GM23338 (cell line): ENCODE data around the gene CACNB3. TPM values are rescaled to one million over a fixed set of nuclear protein-coding genes. Genes with fewer than 3 reads are reported as not detected.

Experiments
- ATAC-seq: fragments of 200-7000 bp; cut with Tn5 transposase; 3 replicates; pipeline ENCODE4 v1.9.1; 2020
- DNase-seq: peaks from one replicate; pipeline ENCODE4 v3.0.0-alpha.2; 2015; ENCODE audit warnings: low spot score
- H2AFZ ChIP-seq: fragments of 200-600 bp; sonication (generic); 2 replicates; pipeline ENCODE4 v1.8.0; 2016; ENCODE audit warnings: antibody characterized with exemption, mild to moderate bottlenecking, moderate library complexity
- H3F3A ChIP-seq: fragments of 200-600 bp; sonication (generic); replicated peaks from 2 replicates; pipeline ENCODE4 v1.8.0; 2017; ENCODE audit warnings: antibody characterized with exemption, mixed run types, low read depth
- H3K27ac ChIP-seq: fragments of 200-600 bp; sonication (generic); 2 replicates; pipeline ENCODE4 v1.6.1; 2016; ENCODE audit warnings: low read depth
- H3K27me3 ChIP-seq: fragments of 200-600 bp; sonication (generic); 2 replicates; pipeline ENCODE4 v1.8.0; 2016; ENCODE audit warnings: mild to moderate bottlenecking, mixed run types, moderate library complexity; ENCODE audit not compliant: insufficient read depth
- H3K36me3 ChIP-seq: fragments of 200-600 bp; sonication (generic); 2 replicates; pipeline ENCODE4 v1.8.0; 2016; ENCODE audit warnings: mild to moderate bottlenecking; ENCODE audit not compliant: insufficient read depth
- H3K4me1 ChIP-seq: fragments of 200-600 bp; sonication (generic); 2 replicates; pipeline ENCODE4 v1.8.0; 2016; ENCODE audit warnings: mild to moderate bottlenecking, moderate library complexity; ENCODE audit not compliant: insufficient read depth
- H3K4me2 ChIP-seq: fragments of 200-600 bp; sonication (generic); 2 replicates; pipeline ENCODE4 v1.7.1; 2017; ENCODE audit warnings: mixed run types
- H3K4me3 ChIP-seq: fragments of 200-600 bp; sonication (generic); 2 replicates; pipeline ENCODE4 v1.6.1; 2016; ENCODE audit warnings: mixed run types
- H3K79me2 ChIP-seq: fragments of 200-600 bp; sonication (generic); replicated peaks from 2 replicates; pipeline ENCODE4 v1.8.0; 2017; ENCODE audit warnings: mild to moderate bottlenecking; ENCODE audit not compliant: insufficient read depth
- H3K9me2 ChIP-seq: fragments of 200-600 bp; sonication (generic); 2 replicates; pipeline ENCODE4 v1.8.0; 2017; ENCODE audit not compliant: insufficient read depth
- H4K20me1 ChIP-seq: fragments of 200-600 bp; sonication (generic); replicated peaks from 2 replicates; pipeline ENCODE4 v1.8.0; 2017; ENCODE audit warnings: mild to moderate bottlenecking; ENCODE audit not compliant: insufficient read depth
- H3K27ac Mint-ChIP-seq: 2 replicates; pipeline ENCODE4 v1.8.0; 2020; ENCODE audit warnings: inconsistent platforms, mild to moderate bottlenecking, moderate library complexity, mixed read lengths
- H3K27me3 Mint-ChIP-seq: 3 replicates; pipeline ENCODE4 v1.8.0; 2022; ENCODE audit warnings: low read depth, mild to moderate bottlenecking, moderate library complexity, mixed read lengths, inconsistent platforms; ENCODE audit not compliant: insufficient read depth, poor library complexity
- H3K36me3 Mint-ChIP-seq: 3 replicates; pipeline ENCODE4 v1.8.0; 2021; ENCODE audit warnings: low read depth, mild to moderate bottlenecking, inconsistent platforms, moderate library complexity, mixed read lengths
- H3K4me1 Mint-ChIP-seq: 3 replicates; pipeline ENCODE4 v1.8.0; 2020; ENCODE audit warnings: mild to moderate bottlenecking, inconsistent platforms, mixed read lengths
- H3K4me3 Mint-ChIP-seq: 3 replicates; pipeline ENCODE4 v1.8.0; 2021; ENCODE audit warnings: moderate library complexity, mild to moderate bottlenecking, inconsistent platforms, mixed read lengths
- H3K9me3 Mint-ChIP-seq: 3 replicates; pipeline ENCODE4 v1.8.0; 2020; ENCODE audit warnings: moderate library complexity, mild to moderate bottlenecking, inconsistent platforms, mixed read lengths
- CREB1 ChIP-seq: fragments of 250-450 bp; sonication (Bioruptor Pico); IDR thresholded peaks from 2 replicates; pipeline ENCODE4 v1.5.0; 2020; ENCODE audit warnings: low read depth, mild to moderate bottlenecking, moderate library complexity
- EZH2 ChIP-seq: fragments of 200-600 bp; sonication (generic); IDR thresholded peaks from one replicate; pipeline ENCODE4 v1.8.0; 2017; ENCODE audit warnings: antibody characterized with exemption, mild to moderate bottlenecking, low read depth; ENCODE audit not compliant: unreplicated experiment
- EZH2phosphoT487 ChIP-seq: fragments of 200-600 bp; sonication (generic); IDR thresholded peaks from one replicate; pipeline ENCODE4 v1.8.1; 2018; ENCODE audit warnings: antibody characterized with exemption; ENCODE audit not compliant: unreplicated experiment
- JUNB ChIP-seq: IDR thresholded peaks from one replicate; pipeline ENCODE4 v1.6.1; 2016; ENCODE audit warnings: antibody characterized with exemption; ENCODE audit not compliant: unreplicated experiment
- NANOG ChIP-seq: IDR thresholded peaks from 2 replicates; pipeline ENCODE4 v1.6.1; 2016; ENCODE audit warnings: antibody characterized with exemption, borderline replicate concordance
- POLR2AphosphoS5 ChIP-seq: IDR thresholded peaks from 2 replicates; pipeline ENCODE4 v1.6.1; 2016; ENCODE audit warnings: antibody characterized with exemption, low read depth
- STAT1 ChIP-seq: IDR thresholded peaks from one replicate; pipeline ENCODE4 v1.6.1; 2016; ENCODE audit warnings: antibody characterized with exemption; ENCODE audit not compliant: unreplicated experiment
- ZNF114 ChIP-seq: fragments of 250-450 bp; sonication (Bioruptor Pico); IDR thresholded peaks from 2 replicates; pipeline ENCODE4 v1.5.0; 2020; ENCODE audit warnings: mild to moderate bottlenecking, moderate library complexity
- ZNF331 ChIP-seq: fragments of 250-450 bp; sonication (Bioruptor Pico); IDR thresholded peaks from 2 replicates; pipeline ENCODE4 v1.5.0; 2020; ENCODE audit warnings: low read depth, mild to moderate bottlenecking, moderate library complexity
- polyA plus RNA-seq: library from polyadenylated mRNA; unstranded; fragments of >200 nt; fragmentation: Nextera tagmentation; extraction: Ambion mirVana; gene quantifications from 2 replicates; pipeline ENCODE4 v1.2.1, GENCODE V29; 2016
- total RNA-seq: library from RNA; depleted of rRNA; stranded (reverse); fragments of >200 nt; shearing (Covaris generic); gene quantifications from 2 replicates; pipeline ENCODE4 v1.2.3, GENCODE V29; 2014
- TF ChIP-seq, protein P1 (sequence below): IDR thresholded peaks from 2 replicates; pipeline ENCODE4 v1.6.1; 2016; ENCODE audit warnings: antibody characterized with exemption
- TF ChIP-seq, protein P2 (sequence below): fragments of 250-450 bp; sonication (Bioruptor Pico); IDR thresholded peaks from 2 replicates; pipeline ENCODE4 v1.5.0; 2020; ENCODE audit warnings: mild to moderate bottlenecking, moderate library complexity
- TF ChIP-seq, protein P3 (sequence below): IDR thresholded peaks from one replicate; pipeline ENCODE4 v1.6.1; 2018; ENCODE audit warnings: antibody characterized with exemption; ENCODE audit not compliant: unreplicated experiment
- TF ChIP-seq, protein P4 (sequence below), 2 experiments: fragments of 200-600 bp in 1 of 2; sonication (generic) in 1 of 2; conservative IDR thresholded peaks; 2 replicates each; pipeline versions ENCODE4 v1.5.1 to v1.6.1; 2016 to 2017; ENCODE audit warnings: antibody characterized with exemption in 2 of 2, low read depth in 2 of 2, mild to moderate bottlenecking in 2 of 2, moderate library complexity in 1 of 2

The CACNB3 gene
- total and polyA plus RNA-seq, 2 experiments from 2014 or later, result 4.1 to 6.2 TPM

DNA sequence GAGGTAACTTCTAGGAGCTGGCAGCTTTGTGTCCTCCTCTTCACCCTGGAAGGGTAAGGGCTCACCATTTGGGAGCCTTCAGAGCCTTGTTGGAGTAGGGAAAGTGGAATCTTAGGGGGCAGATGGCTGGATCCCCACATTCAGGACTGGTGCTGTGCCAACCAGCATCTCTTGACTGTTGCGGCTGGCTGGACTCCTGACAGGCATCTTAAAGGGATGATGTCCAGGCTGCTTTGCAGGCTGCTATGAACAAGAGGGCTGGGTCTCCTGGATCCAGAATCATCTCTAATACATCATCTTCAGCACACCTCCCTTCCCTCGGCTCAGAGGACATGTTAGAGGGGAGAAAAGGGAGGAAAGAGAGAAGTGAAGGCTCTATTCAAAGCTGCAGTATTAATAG lies 4.4 kb downstream of the CACNB3 start (continued):
- no peak for TF ChIP-seq CREB1 (CRISPR knock-in tag)
- no peak for TF ChIP-seq ZNF114
- no peak for TF ChIP-seq EZH2phosphoT487
- no peak for TF ChIP-seq EZH2

DNA sequence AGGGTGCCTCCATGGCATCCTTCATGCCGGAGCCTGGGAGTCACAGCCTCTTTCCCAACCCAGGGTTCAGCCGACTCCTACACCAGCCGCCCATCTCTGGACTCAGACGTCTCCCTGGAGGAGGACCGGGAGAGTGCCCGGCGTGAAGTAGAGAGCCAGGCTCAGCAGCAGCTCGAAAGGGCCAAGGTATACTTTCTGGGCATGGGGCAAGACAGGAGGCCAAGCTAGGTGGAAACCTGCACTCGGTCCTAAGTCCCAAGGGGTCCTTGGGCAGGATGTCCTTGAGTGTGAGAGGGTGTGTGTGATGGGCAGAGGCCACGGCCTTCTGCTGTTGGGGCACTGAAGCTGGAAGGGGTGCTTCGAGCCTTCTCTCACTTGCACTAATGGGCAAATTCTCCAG lies 5.0 kb downstream of the CACNB3 start:
- Histone ChIP-seq H4K20me1 (no peaks in the 10 kb centered on the region; the same call in 1 of the 2 replicates), H3K4me3 (no peak overlapping the region), H3K36me3 (0 out of 2 replicates have a peak, but pooled peaks cover 2% of the 10 kb centered on the region), H3K27me3 (peaks cover 29% of the 10 kb centered on the region), H3K9me2 (no peaks in the 10 kb centered on the region), H3K4me1 (peaks cover 9% of the 10 kb centered on the region), H3K79me2 (no peaks in the 10 kb centered on the region), H3K4me2 (no peak overlapping the region), H2AFZ (no peak overlapping the region), H3F3A (no peaks in the 10 kb centered on the region), H3K27ac (no peak overlapping the region)
- no peak overlapping the region for H3K27ac Mint-ChIP-seq
- no peak for ATAC-seq
- no peak for DNase-seq
- no peaks in the 10 kb centered on the region; the same call in 2 of the 3 replicates for H3K9me3 Mint-ChIP-seq
- H3K4me3 Mint-ChIP-seq, result no peak overlapping the region
- peaks cover 10% of the 10 kb centered on the region; the same call in 1 of the 3 replicates for H3K36me3 Mint-ChIP-seq
- H3K4me1 Mint-ChIP-seq, result peaks cover 34% of the 10 kb centered on the region
- H3K27me3 Mint-ChIP-seq, result peaks cover 22% of the 10 kb centered on the region
- no peak for TF ChIP-seq NANOG
- TF ChIP-seq CREB1 (CRISPR knock-in tag), result no peak
- no peak for TF ChIP-seq EZH2phosphoT487
- no peak for TF ChIP-seq ZNF331
- TF ChIP-seq POLR2AphosphoS5, result no peak
- TF ChIP-seq, protein P1, sequence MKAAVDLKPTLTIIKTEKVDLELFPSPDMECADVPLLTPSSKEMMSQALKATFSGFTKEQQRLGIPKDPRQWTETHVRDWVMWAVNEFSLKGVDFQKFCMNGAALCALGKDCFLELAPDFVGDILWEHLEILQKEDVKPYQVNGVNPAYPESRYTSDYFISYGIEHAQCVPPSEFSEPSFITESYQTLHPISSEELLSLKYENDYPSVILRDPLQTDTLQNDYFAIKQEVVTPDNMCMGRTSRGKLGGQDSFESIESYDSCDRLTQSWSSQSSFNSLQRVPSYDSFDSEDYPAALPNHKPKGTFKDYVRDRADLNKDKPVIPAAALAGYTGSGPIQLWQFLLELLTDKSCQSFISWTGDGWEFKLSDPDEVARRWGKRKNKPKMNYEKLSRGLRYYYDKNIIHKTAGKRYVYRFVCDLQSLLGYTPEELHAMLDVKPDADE, result no peak
- TF ChIP-seq, protein P2, sequence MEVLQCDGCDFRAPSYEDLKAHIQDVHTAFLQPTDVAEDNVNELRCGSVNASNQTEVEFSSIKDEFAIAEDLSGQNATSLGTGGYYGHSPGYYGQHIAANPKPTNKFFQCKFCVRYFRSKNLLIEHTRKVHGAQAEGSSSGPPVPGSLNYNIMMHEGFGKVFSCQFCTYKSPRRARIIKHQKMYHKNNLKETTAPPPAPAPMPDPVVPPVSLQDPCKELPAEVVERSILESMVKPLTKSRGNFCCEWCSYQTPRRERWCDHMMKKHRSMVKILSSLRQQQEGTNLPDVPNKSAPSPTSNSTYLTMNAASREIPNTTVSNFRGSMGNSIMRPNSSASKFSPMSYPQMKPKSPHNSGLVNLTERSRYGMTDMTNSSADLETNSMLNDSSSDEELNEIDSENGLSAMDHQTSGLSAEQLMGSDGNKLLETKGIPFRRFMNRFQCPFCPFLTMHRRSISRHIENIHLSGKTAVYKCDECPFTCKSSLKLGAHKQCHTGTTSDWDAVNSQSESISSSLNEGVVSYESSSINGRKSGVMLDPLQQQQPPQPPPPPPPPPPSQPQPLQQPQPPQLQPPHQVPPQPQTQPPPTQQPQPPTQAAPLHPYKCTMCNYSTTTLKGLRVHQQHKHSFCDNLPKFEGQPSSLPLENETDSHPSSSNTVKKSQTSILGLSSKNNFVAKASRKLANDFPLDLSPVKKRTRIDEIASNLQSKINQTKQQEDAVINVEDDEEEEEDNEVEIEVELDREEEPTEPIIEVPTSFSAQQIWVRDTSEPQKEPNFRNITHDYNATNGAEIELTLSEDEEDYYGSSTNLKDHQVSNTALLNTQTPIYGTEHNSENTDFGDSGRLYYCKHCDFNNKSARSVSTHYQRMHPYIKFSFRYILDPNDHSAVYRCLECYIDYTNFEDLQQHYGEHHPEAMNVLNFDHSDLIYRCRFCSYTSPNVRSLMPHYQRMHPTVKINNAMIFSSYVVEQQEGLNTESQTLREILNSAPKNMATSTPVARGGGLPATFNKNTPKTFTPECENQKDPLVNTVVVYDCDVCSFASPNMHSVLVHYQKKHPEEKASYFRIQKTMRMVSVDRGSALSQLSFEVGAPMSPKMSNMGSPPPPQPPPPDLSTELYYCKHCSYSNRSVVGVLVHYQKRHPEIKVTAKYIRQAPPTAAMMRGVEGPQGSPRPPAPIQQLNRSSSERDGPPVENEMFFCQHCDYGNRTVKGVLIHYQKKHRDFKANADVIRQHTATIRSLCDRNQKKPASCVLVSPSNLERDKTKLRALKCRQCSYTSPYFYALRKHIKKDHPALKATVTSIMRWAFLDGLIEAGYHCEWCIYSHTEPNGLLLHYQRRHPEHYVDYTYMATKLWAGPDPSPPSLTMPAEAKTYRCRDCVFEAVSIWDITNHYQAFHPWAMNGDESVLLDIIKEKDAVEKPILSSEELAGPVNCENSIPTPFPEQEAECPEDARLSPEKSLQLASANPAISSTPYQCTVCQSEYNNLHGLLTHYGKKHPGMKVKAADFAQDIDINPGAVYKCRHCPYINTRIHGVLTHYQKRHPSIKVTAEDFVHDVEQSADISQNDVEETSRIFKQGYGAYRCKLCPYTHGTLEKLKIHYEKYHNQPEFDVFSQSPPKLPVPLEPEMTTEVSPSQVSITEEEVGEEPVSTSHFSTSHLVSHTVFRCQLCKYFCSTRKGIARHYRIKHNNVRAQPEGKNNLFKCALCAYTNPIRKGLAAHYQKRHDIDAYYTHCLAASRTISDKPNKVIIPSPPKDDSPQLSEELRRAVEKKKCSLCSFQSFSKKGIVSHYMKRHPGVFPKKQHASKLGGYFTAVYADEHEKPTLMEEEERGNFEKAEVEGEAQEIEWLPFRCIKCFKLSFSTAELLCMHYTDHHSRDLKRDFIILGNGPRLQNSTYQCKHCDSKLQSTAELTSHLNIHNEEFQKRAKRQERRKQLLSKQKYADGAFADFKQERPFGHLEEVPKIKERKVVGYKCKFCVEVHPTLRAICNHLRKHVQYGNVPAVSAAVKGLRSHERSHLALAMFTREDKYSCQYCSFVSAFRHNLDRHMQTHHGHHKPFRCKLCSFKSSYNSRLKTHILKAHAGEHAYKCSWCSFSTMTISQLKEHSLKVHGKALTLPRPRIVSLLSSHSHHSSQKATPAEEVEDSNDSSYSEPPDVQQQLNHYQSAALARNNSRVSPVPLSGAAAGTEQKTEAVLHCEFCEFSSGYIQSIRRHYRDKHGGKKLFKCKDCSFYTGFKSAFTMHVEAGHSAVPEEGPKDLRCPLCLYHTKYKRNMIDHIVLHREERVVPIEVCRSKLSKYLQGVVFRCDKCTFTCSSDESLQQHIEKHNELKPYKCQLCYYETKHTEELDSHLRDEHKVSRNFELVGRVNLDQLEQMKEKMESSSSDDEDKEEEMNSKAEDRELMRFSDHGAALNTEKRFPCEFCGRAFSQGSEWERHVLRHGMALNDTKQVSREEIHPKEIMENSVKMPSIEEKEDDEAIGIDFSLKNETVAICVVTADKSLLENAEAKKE (CRISPR knock-in tag), result no peak
- TF ChIP-seq, protein P3, sequence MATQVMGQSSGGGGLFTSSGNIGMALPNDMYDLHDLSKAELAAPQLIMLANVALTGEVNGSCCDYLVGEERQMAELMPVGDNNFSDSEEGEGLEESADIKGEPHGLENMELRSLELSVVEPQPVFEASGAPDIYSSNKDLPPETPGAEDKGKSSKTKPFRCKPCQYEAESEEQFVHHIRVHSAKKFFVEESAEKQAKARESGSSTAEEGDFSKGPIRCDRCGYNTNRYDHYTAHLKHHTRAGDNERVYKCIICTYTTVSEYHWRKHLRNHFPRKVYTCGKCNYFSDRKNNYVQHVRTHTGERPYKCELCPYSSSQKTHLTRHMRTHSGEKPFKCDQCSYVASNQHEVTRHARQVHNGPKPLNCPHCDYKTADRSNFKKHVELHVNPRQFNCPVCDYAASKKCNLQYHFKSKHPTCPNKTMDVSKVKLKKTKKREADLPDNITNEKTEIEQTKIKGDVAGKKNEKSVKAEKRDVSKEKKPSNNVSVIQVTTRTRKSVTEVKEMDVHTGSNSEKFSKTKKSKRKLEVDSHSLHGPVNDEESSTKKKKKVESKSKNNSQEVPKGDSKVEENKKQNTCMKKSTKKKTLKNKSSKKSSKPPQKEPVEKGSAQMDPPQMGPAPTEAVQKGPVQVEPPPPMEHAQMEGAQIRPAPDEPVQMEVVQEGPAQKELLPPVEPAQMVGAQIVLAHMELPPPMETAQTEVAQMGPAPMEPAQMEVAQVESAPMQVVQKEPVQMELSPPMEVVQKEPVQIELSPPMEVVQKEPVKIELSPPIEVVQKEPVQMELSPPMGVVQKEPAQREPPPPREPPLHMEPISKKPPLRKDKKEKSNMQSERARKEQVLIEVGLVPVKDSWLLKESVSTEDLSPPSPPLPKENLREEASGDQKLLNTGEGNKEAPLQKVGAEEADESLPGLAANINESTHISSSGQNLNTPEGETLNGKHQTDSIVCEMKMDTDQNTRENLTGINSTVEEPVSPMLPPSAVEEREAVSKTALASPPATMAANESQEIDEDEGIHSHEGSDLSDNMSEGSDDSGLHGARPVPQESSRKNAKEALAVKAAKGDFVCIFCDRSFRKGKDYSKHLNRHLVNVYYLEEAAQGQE, result no peak
- no peak for TF ChIP-seq JUNB
- TF ChIP-seq, protein P4, sequence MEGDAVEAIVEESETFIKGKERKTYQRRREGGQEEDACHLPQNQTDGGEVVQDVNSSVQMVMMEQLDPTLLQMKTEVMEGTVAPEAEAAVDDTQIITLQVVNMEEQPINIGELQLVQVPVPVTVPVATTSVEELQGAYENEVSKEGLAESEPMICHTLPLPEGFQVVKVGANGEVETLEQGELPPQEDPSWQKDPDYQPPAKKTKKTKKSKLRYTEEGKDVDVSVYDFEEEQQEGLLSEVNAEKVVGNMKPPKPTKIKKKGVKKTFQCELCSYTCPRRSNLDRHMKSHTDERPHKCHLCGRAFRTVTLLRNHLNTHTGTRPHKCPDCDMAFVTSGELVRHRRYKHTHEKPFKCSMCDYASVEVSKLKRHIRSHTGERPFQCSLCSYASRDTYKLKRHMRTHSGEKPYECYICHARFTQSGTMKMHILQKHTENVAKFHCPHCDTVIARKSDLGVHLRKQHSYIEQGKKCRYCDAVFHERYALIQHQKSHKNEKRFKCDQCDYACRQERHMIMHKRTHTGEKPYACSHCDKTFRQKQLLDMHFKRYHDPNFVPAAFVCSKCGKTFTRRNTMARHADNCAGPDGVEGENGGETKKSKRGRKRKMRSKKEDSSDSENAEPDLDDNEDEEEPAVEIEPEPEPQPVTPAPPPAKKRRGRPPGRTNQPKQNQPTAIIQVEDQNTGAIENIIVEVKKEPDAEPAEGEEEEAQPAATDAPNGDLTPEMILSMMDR (conservative IDR thresholded peaks at IDR 0.05; ENCODE audit: low read depth in 2 of 2), result no peak
- no peak for TF ChIP-seq STAT1
- no peak for TF ChIP-seq ZNF114
- TF ChIP-seq EZH2, result no peak
